Common myeloid progenitor, CD34-positive (primary cell): Measurements from ENCODE around the gene TMEM178B.

Source experiments
- CTCF ChIA-PET: fragments of 350-600 bp; sonication (Branson Sonifier 250); formaldehyde crosslinking; loops from one replicate; lab custom pipeline; 2021; ENCODE audit warnings: antibody characterized with exemption; lab: Charles Lee
- POLR2A ChIA-PET: fragments of 350-600 bp; sonication (Branson Sonifier 250); formaldehyde crosslinking; loops from one replicate; lab custom pipeline; 2021; ENCODE audit warnings: antibody characterized with exemption; lab: Charles Lee
- DNase-seq, 3 donors: peaks; one replicate each; pipeline versions ENCODE4 v3.0.0 to v3.0.0-alpha.2; 2013
- H3K27ac ChIP-seq, 2 experiments: 1 replicate in 1 of 2; 2 replicates in 1 of 2; pipeline ENCODE4 v1.7.0; 2013; ENCODE audit warnings: inconsistent platforms in 2 of 2, low read length in 2 of 2, mild to moderate bottlenecking in 2 of 2, low read depth in 1 of 2, moderate library complexity in 1 of 2; ENCODE audit not compliant: severe bottlenecking in 2 of 2, insufficient read depth in 1 of 2, poor library complexity in 1 of 2
- H3K27me3 ChIP-seq, 5 experiments: replicated peaks in 2 of 5; 1 replicate in 3 of 5; 2 replicates in 2 of 5; pipeline versions ENCODE4 v1.6.1 to v1.7.0; 2013; ENCODE audit warnings: low read length in 4 of 5, mild to moderate bottlenecking in 2 of 5, moderate library complexity in 2 of 5, inconsistent platforms in 1 of 5; ENCODE audit not compliant: insufficient read depth in 5 of 5, control insufficient read depth in 4 of 5
- H3K36me3 ChIP-seq, 4 experiments: 1 replicate in 2 of 4; 2 replicates in 2 of 4; pipeline versions ENCODE4 v1.6.1 to v1.7.0; 2013; ENCODE audit warnings: low read length in 3 of 4, control low read depth in 1 of 4, mild to moderate bottlenecking in 1 of 4; ENCODE audit not compliant: control insufficient read depth in 4 of 4, insufficient read depth in 4 of 4
- H3K4me1 ChIP-seq, 4 experiments: 1 replicate in 3 of 4; 2 replicates in 1 of 4; pipeline versions ENCODE4 v1.6.1 to v1.7.1; 2013; ENCODE audit warnings: low read length in 3 of 4, mild to moderate bottlenecking in 3 of 4, control low read depth in 1 of 4, inconsistent platforms in 1 of 4, moderate library complexity in 1 of 4; ENCODE audit not compliant: control insufficient read depth in 4 of 4, insufficient read depth in 4 of 4; ENCODE audit errors: control extremely low read depth in 1 of 4
- H3K4me3 ChIP-seq, 7 experiments: 1 replicate in 4 of 7; 2 replicates in 3 of 7; pipeline versions ENCODE4 v1.5.1 to v1.7.0; 2013; ENCODE audit warnings: mild to moderate bottlenecking in 7 of 7, low read length in 6 of 7, moderate library complexity in 6 of 7, inconsistent platforms in 2 of 7, low read depth in 2 of 7, control low read depth in 1 of 7; ENCODE audit not compliant: insufficient read depth in 4 of 7, control insufficient read depth in 1 of 7; ENCODE audit errors: extremely low read depth in 1 of 7
- H3K9me3 ChIP-seq, 5 experiments: 1 replicate in 4 of 5; 2 replicates in 1 of 5; pipeline versions ENCODE4 v1.6.1 to v1.7.1; 2013; ENCODE audit warnings: low read length in 4 of 5, mild to moderate bottlenecking in 2 of 5, inconsistent platforms in 1 of 5, low read depth in 1 of 5, moderate library complexity in 1 of 5; ENCODE audit not compliant: control insufficient read depth in 4 of 5, insufficient read depth in 2 of 5; ENCODE audit errors: control extremely low read depth in 1 of 5
- WGBS: methylation state at CpG from one replicate; pipeline ENCODE4 v1.1.5; 2013; ENCODE audit not compliant: insufficient coverage; 5-methylcytosine and 5-hydroxymethylcytosine counted together

Gene TMEM178B

GRCh38 chr7:141178486-141179135, 104.7 kb downstream of the TMEM178B start:
- CTCF ChIA-PET = no interaction called here
- WGBS = 100% methylated on average over 6 of the region's 8 CpGs

GRCh38 chr7:141181812-141182211, 107.9 kb downstream of the TMEM178B start:
- no peak overlapping the region for H3K4me3 ChIP-seq
- ChIA-PET POLR2A (no interaction called here), CTCF (no interaction called here)
- no peak for DNase-seq
- 100% methylated on average over 3 of the region's 4 CpGs for WGBS
- no peak overlapping the region for H3K27ac ChIP-seq
- H3K36me3 ChIP-seq = no peaks in the 10 kb centered on the region
- no peaks in the 10 kb centered on the region for H3K4me1 ChIP-seq
- no peaks in the 10 kb centered on the region for H3K9me3 ChIP-seq
- peaks cover 0 to 3% (median 0%) of the 10 kb centered on the region in 5 experiments for H3K27me3 ChIP-seq

More at GRCh38 chr7:141178486-141179135, 104.7 kb downstream of the TMEM178B start:
- H3K9me3 ChIP-seq = no peaks in the 10 kb centered on the region
- no peak overlapping the region for H3K27ac ChIP-seq
- POLR2A ChIA-PET = no interaction called here
- H3K4me3 ChIP-seq = no peak overlapping the region
- no peak for DNase-seq
- peaks cover 0 to 3% (median 0%) of the 10 kb centered on the region in 5 experiments for H3K27me3 ChIP-seq
- H3K36me3 ChIP-seq = no peaks in the 10 kb centered on the region
- H3K4me1 ChIP-seq = no peaks in the 10 kb centered on the region

- Histone ChIP-seq H3K36me3 (no peaks in the 10 kb centered on the region), H3K27ac (no peak overlapping the region), H3K4me1 (no peaks in the 10 kb centered on the region), H3K27me3 (peaks cover 0 to 3% (median 0%) of the 10 kb centered on the region in 5 experiments), H3K9me3 (no peaks in the 10 kb centered on the region), H3K4me3 (no peak overlapping the region)
- ChIA-PET CTCF (no interaction called here), POLR2A (no interaction called here)
- DNase-seq = no peak
- WGBS = 95% methylated on average over 10 of the region's 10 CpGs
These were observed 110.8 kb downstream of the TMEM178B start for GRCh38 chr7:141184532-141185190.

GRCh38 chr7:141185369-141185967, 111.6 kb downstream of the TMEM178B start:
- Histone ChIP-seq H3K4me1 (no peaks in the 10 kb centered on the region), H3K36me3 (no peaks in the 10 kb centered on the region), H3K27ac (no peak overlapping the region), H3K9me3 (no peaks in the 10 kb centered on the region), H3K4me3 (no peak overlapping the region), H3K27me3 (peaks cover 0 to 3% (median 0%) of the 10 kb centered on the region in 5 experiments)
- POLR2A ChIA-PET = no interaction called here
- CTCF ChIA-PET = interaction anchor here (0.5 kb wide), 1 partner anchor 1900 kb away, joined by 3 read pairs; no protein-coding TSS in a partner anchor
- DNase-seq = no peak
- WGBS = 90% methylated on average over 14 of the region's 14 CpGs

GRCh38 chr7:141189231-141189630, 115.4 kb downstream of the TMEM178B start:
- no peak overlapping the region for H3K27ac ChIP-seq
- no peak for DNase-seq
- H3K36me3 ChIP-seq = no peaks in the 10 kb centered on the region
- no peaks in the 10 kb centered on the region for H3K4me1 ChIP-seq
- 95% methylated on average over 4 of the region's 4 CpGs for WGBS
- H3K9me3 ChIP-seq = no peaks in the 10 kb centered on the region
- no peak overlapping the region for H3K4me3 ChIP-seq
- POLR2A ChIA-PET = no interaction called here
- peaks cover 0 to 3% (median 0%) of the 10 kb centered on the region in 5 experiments for H3K27me3 ChIP-seq
- CTCF ChIA-PET = no interaction called here

GRCh38 chr7:141190495-141190894, 116.6 kb downstream of the TMEM178B start:
- H3K27me3 ChIP-seq = no peaks in the 10 kb centered on the region
- no peaks in the 10 kb centered on the region for H3K36me3 ChIP-seq
- no peak overlapping the region for H3K4me3 ChIP-seq
- CTCF ChIA-PET = no interaction called here
- 100% methylated on average over 4 of the region's 5 CpGs for WGBS
- DNase-seq = no peak
- no peak overlapping the region for H3K27ac ChIP-seq
- H3K4me1 ChIP-seq = no peaks in the 10 kb centered on the region
- no peaks in the 10 kb centered on the region for H3K9me3 ChIP-seq
- POLR2A ChIA-PET = no interaction called here

GRCh38 chr7:141191277-141191676, 117.4 kb downstream of the TMEM178B start:
- Histone ChIP-seq H3K4me3 (no peak overlapping the region), H3K36me3 (no peaks in the 10 kb centered on the region), H3K4me1 (no peaks in the 10 kb centered on the region), H3K27me3 (no peaks in the 10 kb centered on the region), H3K27ac (no peak overlapping the region), H3K9me3 (no peaks in the 10 kb centered on the region)
- POLR2A ChIA-PET = no interaction called here
- no CpG with 5 or more reads among the region's 3 CpGs for WGBS
- CTCF ChIA-PET = no interaction called here
- no peak for DNase-seq
